H54 (cell line): ENCODE measurements around the gene LMO3.

Experiments
- DNase-seq: peaks from one replicate; pipeline ENCODE4 v3.0.0; 2011; ENCODE audit warnings: low spot score, mixed read lengths; ENCODE audit not compliant: insufficient read length
- FAIRE-seq: peaks from 3 replicates; lab custom pipeline; 2011; peaks lifted over from hg19 to GRCh38; lab: Jason Lieb, UNC
- POLR2A ChIP-seq: IDR thresholded peaks from 2 replicates; pipeline ENCODE4 v1.6.1; 2011; ENCODE audit warnings: low read depth, mild to moderate bottlenecking, low read length

LMO3 gene

DNA sequence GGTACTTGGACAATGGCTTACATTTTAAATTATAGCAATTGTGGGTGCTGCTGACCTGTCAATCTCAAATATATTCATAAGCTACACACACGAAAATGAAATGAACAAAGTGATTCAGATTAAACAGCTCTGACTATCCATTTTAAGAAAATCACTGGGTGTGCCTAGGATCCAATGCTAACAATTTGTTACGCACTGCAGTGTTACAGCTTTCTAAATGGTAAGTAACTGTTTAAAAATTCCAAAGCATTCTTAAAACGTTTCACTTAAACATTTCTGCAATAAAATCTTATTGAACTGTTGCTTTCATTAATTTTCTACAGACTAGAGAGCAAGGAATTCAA lies 18.9 kb downstream of the LMO3 start:
- TF ChIP-seq POLR2A = no peak
- FAIRE-seq (no peak), DNase-seq (no peak)

DNA sequence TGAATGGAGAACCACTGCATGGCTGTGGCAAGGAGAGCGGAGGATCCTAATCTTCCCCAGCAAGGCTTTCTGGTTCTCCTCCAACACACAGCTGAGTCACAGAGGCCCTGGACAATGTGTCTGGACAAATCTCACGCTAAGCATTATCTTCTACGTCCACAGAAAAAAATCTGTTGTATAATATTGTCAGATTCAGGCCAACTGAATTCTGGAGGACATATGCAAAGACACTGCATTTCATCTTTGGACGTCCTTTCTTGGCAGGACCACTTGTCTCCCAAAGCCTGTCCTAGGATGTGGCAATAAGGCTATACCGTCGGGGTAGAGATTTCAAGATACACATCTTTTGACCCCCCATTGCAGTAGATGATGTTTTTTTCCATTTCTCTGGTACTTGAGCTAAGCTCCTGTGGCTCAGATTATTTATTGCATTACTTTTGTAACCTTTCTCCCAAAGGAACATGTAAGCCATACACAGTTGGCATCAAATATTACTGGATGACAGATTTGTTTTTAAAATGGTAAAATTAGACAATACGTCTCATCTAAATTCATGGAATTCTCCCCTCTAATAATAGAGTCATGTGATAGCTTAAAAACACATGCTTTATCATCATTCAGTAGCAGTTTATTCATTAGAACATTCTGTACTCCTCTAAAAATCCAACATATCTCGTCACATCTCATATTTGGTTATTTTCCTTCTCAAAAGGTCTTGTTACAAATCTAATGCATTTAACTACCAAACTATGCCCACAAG lies 19.4 kb downstream of the LMO3 start:
- no peak for DNase-seq
- TF ChIP-seq POLR2A = no peak
- no peak for FAIRE-seq

DNA sequence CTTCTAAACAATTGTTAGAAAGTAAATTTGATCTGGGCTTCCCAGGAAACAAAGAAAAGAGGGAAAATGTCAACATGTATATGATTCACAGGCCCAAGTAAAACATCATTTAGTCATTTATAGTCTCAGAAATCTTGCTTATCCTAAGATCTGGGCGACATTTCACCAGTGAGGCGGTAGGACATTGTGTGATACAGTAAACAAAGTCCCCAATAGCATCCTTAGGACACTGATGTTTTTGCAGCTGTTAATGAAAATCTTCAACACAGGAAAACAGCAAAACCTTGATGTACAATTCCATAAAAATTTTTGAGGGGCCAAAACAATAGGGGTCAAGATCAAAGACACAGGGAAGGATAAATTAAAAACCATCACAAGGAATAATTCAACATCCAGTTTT lies 20.2 kb downstream of the LMO3 start:
- TF ChIP-seq POLR2A = no peak
- DNase-seq (no peak), FAIRE-seq (no peak)

DNA sequence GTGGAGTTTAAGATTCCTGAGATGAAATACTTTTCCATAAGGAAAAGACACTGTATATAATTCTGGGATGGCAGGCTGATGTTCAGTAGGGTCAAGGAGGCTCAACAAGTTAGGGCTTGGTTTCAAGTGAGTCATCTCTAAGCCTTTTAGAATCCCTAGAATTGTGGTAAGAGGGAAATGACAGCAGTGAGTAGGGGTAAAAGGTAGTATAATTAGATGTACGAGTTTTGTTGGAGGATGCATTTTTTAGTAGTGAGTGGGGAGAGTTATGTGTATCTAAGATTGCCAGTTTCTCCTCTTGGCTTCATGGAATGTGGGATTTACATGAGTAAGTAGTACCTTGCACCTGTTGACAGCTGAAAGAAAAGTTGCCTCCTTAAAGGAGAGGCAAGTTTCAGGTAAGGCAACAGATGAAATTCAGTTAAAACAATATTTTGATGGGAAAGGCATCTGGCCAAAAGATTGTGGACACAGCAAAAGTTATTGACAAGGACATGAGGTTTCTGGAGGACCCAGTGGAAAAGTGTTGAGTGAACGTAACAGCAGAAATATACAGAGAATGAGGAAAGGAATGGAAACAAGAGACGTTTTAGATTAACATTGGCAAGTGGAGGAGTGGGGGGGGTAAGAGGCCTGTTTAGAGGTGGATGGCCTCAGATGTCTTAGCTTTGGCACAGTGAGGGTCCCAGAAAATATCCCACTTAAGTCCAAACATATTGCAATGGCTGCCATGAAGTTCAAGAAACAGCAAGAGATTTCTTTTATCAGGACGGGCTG lies 21.8 kb downstream of the LMO3 start:
- no peak for TF ChIP-seq POLR2A
- DNase-seq = no peak
- no peak for FAIRE-seq

DNA sequence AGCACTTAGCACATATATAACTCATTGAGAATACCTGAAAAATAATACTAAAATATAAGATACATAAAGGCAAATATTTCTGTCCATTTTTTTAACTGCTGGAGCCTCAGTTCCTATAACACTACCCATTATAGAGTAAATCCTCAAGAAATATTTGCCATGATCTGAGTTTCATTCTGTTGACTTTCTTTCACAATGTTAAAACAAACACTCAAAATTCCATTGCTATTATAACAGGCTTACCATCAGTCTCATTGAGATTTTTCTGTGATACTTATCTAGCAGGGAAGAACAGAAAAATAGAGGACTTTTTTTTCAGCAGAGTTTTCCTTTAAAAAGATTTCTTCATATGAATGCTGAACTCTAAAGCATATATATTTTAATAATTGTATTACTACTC lies 24.5 kb downstream of the LMO3 start:
- DNase-seq (no peak), FAIRE-seq (no peak)
- no peak for TF ChIP-seq POLR2A

DNA sequence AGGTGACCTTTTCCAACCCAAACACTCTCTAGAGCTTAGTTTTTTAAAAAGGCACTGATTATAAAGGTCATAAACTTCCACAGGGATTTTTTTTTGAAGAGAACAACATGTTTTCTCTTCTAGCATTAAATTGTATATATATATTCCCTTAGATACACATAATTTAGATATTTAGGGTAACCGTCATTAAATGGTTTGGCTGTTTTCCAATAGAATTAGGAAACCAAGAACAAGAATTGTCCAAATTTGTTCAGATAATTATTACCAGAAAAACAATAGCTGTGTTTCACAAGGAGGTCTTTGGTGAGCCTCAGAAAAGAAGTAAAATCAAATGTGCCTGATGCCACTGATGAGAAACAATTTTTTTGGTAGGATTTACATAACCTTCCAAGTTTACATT lies 26.9 kb downstream of the LMO3 start:
- DNase-seq (no peak), FAIRE-seq (no peak)
- TF ChIP-seq POLR2A = no peak

DNA sequence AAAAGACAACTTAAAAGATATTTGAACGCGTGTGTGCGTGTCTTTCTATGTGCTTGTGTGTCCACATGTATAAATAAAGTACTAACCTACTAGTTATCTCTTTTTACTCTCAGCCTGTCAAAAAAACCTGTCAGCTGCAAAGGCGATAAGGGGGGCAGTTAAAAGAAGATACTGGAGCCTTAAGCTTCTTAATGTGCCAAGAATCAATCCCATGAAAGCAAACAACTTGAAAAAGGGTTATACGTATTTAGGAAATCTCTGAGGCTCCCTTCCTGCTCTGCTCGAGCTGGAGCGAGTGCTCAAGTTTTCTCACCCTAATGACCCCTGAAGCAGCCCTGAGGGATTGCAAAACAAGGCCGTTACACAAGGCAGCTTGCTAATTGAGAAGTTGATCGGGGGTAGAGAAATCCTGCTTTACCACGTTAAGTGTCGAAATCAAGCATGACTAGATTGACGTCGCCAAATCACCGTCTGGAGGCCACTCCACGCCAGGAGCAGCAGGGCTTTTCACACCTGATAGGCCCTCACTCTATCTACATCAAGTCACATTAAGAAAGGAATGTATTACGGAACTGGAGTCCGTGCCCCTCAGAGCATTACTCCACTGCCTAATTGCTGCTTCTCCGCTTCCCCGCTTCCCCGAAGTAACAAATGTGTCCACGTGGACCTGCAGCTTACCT lies 32.4 kb downstream of the LMO3 start:
- FAIRE-seq = no peak
- no peak for DNase-seq

DNA sequence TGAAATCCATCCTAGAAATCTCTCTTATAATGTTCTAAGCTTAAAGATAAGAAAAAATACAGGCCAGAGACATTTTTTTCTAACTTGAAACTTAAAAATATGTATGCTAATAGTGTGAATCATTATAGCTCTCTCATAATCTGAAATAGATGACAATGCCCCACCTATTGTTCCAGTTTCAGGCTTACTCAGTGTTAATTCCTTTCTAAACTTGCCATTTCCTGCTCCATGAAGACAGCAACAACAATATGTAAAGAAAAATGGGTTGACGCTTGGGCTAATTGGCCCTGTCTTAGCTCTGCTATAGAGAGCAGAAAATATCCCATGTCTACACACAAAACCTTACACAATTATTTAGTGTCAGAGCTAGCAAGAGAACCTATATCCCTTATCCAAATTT lies 37.1 kb downstream of the LMO3 start:
- no peak for FAIRE-seq
- no peak for TF ChIP-seq POLR2A

More for the DNA sequence above, 32.4 kb downstream of the LMO3 start:
- no peak for TF ChIP-seq POLR2A

DNA sequence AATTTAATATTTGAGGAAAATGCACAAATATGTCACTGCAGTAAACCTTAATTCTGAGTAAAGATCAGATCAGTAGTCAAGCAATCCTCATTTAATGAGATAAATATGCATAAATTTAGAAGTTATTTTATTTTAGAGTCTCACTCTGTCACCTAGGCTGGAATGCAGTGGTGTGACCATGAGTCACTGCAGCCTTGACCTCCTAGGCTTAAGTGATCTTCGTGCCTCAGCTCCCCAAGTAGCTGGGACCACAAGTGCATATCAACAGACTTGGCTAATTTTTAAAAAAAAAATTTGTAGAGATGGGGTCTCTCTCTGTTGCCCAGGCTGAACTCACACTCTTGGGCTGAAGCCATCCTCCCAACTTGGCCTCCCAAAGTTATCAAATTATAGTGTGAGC lies 41.3 kb downstream of the LMO3 start:
- DNase-seq = no peak
- TF ChIP-seq POLR2A = no peak
- no peak for FAIRE-seq

More for the DNA sequence above, 37.1 kb downstream of the LMO3 start:
- DNase-seq = no peak

DNA sequence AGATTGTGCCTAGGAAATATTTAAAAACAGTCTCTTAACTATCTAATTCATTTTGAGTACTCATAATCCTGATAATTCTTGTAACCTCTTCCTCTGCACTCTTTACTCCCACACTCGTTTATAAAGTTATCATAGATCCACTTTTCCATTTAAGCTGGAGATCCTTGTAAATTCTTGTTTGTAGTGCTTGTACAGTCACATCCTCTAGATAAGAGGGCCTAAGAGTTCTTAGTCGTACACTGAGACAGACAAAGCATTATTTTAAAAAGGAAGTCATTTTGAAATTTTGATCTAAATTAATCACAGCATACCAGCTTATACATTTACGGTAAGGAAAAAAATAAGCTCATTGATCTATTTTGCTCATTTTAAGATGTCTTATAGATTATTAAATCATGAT lies 42.5 kb downstream of the LMO3 start:
- DNase-seq (no peak), FAIRE-seq (no peak)
- no peak for TF ChIP-seq POLR2A

DNA sequence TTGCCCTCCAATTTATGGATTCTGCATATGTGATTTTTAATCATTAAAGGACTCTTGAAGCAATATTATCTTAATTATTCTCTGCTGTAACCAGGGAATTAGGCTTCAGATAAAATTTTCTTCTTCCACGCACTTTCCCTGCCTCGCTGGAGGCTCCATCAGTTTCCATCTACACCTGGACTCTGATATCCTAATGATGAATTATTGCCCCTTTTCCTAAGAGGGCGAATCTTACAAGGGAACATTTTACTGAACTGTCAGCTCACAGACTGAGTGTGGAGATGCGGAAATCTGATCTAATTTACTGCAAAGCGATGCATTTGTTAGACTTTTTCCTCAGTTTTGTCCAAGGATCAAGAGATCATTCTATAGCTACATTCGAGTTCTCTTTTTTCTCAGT lies 43.0 kb downstream of the LMO3 start:
- DNase-seq = no peak
- FAIRE-seq = no peak
- no peak for TF ChIP-seq POLR2A

DNA sequence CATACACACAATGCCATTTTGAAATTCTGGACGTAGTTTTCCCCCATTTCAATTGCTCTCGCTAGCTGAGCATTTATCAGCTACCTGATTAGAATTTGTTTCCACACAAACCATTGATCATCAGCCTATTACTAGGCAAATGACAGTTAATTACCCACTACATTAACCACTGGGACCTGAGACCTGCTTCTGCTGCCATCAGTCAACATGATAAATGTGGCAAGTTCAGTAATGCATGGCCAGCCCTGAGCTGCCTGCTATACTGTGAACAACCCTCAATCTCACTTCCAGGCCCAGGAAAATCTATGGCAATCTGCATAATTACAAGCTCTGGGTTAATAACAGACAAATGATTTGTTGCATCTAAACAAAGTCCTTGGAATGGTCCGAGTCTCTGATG lies 43.5 kb downstream of the LMO3 start:
- no peak for DNase-seq
- no peak for TF ChIP-seq POLR2A
- FAIRE-seq = no peak

DNA sequence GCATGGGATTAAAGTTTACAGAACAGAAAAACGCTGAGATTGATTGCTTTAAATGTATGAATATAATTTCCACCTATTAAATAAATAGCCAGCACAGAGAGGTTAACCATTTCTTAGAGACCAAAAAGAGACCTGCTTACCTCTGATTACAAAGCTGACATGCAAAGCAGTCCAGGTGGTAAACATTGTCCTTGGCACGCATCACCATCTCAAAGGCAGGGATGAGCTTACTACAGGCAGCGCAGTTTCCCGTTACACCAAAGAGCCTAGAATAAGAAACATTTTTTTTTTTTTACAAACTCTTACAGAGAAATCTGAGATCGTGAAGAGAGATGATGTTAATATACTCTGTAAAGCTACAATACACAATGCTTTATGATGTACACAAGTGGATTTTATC lies 45.7 kb downstream of the LMO3 start:
- no peak for TF ChIP-seq POLR2A
- FAIRE-seq = no peak
- DNase-seq = no peak

DNA sequence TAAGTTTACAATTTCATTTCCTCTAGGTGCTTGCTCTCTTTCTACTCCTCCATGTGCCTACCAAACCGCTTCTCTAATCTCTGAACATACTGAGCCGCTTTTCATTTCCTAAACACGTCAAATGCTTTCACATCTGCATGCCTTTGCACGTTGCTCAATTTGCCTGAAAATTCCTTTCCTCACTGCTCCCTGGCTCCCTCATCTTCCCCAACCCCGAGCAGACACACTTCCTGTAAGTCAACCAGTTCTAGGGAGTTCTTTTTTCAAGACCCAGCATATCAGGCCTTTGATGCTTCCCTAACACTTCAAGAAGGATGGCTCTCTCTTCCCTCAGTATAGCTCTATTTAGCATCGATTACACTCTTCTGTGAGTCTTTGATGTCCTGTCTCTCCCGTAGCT lies 50.3 kb downstream of the LMO3 start:
- no peak for FAIRE-seq
- TF ChIP-seq POLR2A = no peak
- DNase-seq = no peak

DNA sequence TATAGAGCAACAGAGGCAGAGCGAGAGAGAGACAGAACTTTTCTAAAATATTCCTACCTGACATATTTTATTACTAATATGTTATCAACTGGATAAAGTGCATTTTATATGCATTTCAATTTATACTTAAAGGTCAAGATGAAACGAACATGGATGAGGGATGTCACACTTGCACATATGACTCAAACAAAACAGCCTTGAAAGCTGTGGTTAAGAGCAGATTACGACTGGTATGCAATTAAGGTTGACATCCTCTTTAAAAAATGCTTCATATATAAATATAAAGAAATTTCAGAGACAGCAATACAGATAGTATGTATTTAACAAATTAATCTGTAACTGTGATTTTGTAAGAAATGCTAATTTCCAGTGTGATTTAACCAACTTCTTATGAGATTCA lies 52.5 kb downstream of the LMO3 start:
- no peak for TF ChIP-seq POLR2A
- DNase-seq (no peak), FAIRE-seq (no peak)
